HL-60/S4 treated with phorbol 12-myristate 13-acetate at 8.2 ng/mL for 4 days and 3 days (cell line): Measurements from ENCODE around the gene MNDA.
"Not testable (repeated sequence)": the region's sequence is repeated elsewhere in the genome, so short reads cannot be mapped to it uniquely, and the experiment has no call there.

Experiments
- in situ Hi-C: fragments of 300-500 bp; cut with MboI; formaldehyde crosslinking; loops from 2 replicates; pipeline ENCODE4 v1.15.0; 2022; ENCODE audit warnings: low sequenced_read_pairs

The MNDA gene

DNA sequence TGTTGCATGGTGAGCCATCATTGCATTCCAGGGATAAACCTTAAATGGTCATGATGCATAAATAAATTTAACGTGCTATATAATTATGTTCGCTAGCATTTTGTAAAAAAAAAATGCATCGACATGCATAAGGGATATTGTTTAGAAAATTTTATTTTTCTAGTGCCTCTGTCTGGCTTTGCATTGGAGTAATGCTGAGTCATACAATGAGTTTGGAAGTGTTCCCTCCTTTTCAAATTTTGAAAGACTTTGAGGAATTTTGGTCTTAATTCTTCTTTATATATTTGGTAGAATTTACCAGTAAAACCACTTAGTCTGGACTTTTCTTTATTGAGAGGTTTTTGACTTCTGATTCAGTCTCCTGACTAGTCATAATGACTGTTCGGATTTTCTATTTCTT lies 4.9 kb downstream of the MNDA start:
- in situ Hi-C loops = no loop called here

DNA sequence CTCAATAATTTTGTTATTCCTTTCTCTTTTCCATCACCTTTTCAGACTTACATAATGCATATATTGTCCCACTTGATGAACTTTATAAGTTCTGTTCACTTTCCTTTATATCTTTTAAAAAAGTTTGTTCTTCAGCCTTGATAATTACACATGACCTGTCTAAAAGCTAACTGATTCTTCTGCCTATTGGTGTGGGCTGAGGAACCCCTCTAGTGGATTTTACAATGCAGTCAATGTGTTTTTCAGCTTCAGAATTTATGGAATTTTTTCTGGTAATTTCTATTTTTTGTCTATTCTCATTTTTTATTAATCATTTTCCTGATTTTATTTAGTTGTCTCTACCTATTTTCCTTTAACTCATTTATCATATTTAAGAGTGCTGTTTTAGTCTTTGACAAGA lies 7.5 kb downstream of the MNDA start:
- in situ Hi-C loops = no loop called here

DNA sequence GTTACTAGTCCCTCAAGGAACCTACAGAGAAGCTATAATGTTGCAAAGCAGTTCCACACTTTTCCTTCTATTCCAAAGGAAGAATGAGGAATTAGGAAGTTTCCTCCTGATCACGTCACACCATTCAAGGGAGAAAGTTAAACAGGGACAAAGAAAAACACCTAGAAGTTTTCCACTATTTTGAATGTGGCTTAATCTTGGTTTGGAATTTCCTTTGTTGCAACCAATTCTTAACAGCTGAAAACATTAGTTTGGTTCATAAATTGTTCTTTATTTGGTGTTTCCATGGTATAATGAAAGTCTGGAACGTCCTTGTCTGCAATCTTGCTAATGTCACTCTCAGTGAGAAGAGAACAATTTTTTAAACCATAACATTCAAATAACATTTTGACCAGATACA lies 8.4 kb downstream of the MNDA start:
- in situ Hi-C loops = no loop called here

DNA sequence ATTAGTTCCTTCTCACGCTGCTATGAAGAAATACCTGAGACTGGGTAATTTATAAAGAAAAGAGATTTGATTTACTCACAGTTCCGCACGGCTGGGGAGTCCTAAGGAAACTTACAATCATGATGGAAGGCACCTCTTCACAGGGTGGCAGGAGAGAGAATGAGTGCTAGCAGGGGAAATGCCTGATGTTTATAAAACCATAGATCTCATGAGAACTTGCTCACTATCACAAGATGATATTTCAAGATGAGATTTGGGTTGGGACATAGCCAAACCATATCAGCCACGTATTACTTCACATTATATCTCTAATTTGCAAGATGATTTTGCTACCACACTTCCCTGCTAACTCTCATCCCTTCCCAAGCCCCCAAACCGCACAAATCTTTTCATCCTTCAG lies 9.1 kb downstream of the MNDA start:
- in situ Hi-C loops = no loop called here

DNA sequence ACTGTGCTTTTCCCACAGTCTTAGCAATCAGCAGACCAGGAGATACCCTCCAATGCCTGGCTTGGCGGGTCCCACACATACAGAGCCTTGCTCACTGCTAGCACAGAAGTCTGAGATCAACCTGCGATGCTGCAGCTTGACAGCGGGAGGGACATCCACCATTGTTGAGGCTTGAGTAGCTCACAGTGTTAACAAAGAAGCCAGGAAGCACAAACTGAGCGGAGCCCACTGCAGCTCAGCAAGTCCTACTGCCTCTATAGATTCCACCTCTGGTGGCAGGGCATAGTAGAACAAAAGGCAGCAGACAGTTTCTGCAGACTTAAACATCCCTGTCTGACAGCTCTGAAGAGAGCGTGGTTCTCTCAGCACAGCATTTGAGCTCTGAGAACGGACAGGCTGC lies 33.4 kb downstream of the MNDA start:
- in situ Hi-C loops = no loop called here

- in situ Hi-C loops = not testable (repeated sequence)
Measured at GRCh38 chr1:158870438-158870837, 39.3 kb downstream of the MNDA start.

GRCh38 chr1:158873141-158873540 lies 42.0 kb downstream of the MNDA start:
- in situ Hi-C loops = no loop called here

GRCh38 chr1:158893654-158894053 lies 62.5 kb downstream of the MNDA start:
- in situ Hi-C loops = no loop called here

DNA sequence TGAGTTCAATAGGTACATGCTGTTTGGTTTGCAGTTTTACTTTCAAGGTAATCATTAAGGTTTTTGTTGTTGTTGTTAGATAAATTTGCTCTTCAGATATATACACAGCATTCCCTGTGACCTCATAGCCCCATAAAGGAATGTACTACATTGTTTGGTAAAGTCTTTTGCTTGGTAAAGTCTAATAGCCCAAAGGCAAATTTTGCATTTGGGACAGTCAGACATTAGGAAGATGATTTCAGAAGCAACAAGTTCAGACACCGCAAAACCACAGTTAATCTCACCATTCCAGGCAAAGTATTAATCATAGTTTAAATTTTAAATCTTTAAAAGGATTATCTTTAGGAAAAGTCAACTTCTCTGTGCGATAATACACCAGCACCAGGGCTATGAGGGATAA lies 67.6 kb downstream of the MNDA start:
- in situ Hi-C loops = no loop called here
